Activated naive CD8-positive, alpha-beta T cell treated with anti-CD3 and anti-CD28 coated beads, Interleukin-2, amount 10 ng/mL, durations not matched to agents 7 days and 5 days (primary cell): Measurements from ENCODE around the gene ZYX. TPM values are rescaled to one million over a fixed set of nuclear protein-coding genes. Genes with fewer than 3 reads are reported as not detected.

Experiments used
- ATAC-seq: fragments of 150-1000 bp; cut with Tn5 transposase; one replicate; pipeline ENCODE4 v1.10.0; 2021; ENCODE audit warnings: low read depth, moderate library complexity
- POLR2A ChIA-PET: fragments of 350-600 bp; sonication (Branson Sonifier 250); formaldehyde crosslinking; loops from one replicate; lab custom pipeline; 2021; ENCODE audit warnings: antibody characterized with exemption; lab: Charles Lee
- DNase-seq: peaks from one replicate; pipeline ENCODE4 v3.0.0; 2021
- H3K27ac Mint-ChIP-seq: one replicate; pipeline ENCODE4 v1.8.0; 2022; ENCODE audit warnings: mild to moderate bottlenecking, mixed read lengths
- H3K27me3 Mint-ChIP-seq: one replicate; pipeline ENCODE4 v1.8.0; 2022; ENCODE audit warnings: mild to moderate bottlenecking, moderate library complexity, mixed read lengths
- H3K36me3 Mint-ChIP-seq: one replicate; pipeline ENCODE4 v1.8.0; 2021; ENCODE audit warnings: mild to moderate bottlenecking, mixed read lengths
- H3K4me1 Mint-ChIP-seq: one replicate; pipeline ENCODE4 v1.8.0; 2021; ENCODE audit warnings: mixed read lengths
- H3K4me3 Mint-ChIP-seq: one replicate; pipeline ENCODE4 v1.8.0; 2022; ENCODE audit warnings: mild to moderate bottlenecking, moderate library complexity, mixed read lengths
- H3K9me3 Mint-ChIP-seq: one replicate; pipeline ENCODE4 v1.8.0; 2021; ENCODE audit warnings: mixed read lengths
- total RNA-seq, 2 experiments: library from RNA; stranded (reverse); gene quantifications; one replicate each; pipeline ENCODE4 v1.2.3, GENCODE V29; 2021

Gene ZYX, protein sequence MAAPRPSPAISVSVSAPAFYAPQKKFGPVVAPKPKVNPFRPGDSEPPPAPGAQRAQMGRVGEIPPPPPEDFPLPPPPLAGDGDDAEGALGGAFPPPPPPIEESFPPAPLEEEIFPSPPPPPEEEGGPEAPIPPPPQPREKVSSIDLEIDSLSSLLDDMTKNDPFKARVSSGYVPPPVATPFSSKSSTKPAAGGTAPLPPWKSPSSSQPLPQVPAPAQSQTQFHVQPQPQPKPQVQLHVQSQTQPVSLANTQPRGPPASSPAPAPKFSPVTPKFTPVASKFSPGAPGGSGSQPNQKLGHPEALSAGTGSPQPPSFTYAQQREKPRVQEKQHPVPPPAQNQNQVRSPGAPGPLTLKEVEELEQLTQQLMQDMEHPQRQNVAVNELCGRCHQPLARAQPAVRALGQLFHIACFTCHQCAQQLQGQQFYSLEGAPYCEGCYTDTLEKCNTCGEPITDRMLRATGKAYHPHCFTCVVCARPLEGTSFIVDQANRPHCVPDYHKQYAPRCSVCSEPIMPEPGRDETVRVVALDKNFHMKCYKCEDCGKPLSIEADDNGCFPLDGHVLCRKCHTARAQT
- total RNA-seq, result 100 to 1,000 TPM; 199 to 200 TPM

DNA sequence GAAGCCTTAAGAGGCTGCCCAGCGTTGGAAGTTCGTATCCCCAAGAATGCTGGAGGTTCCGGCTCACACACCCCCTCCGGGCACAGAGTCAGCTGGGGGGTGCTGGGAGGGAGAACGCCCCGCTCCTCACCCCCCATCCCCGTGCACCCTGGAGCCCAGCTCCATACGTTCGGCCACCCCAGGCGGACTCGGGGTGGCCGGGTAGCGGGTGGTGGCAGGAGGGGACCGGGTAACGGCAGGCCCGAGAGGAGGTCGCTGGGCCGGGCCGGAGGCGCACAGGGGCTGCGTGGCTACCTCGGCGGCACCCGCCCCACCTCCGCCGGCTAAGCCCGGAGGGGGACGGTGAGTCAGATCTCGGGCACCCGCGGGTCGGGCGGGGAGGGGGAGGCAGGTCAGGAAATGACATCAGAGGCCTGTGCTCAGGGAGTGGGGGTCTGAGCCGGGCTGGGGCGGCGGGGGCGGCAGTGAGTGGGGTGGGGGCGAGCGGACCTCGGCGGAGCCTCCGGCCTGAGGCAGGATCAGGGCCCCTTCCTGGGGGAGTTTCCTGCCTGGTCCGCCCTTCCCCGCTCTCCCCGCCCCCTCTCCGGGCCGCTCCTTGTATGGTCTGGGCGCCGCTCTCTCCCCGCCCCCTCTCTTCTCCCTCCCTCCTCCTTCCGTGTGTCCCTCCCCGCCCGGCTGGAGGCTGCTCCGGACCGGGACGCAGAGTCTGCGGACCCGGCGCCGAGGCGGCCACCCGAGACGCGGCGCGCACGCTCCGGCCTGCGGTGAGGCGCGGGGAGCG, at the start of gene ZYX:
ZYX (plus strand) TSS at position 700 of the 781 bp plus-strand sequence. CDS start 227 bp downstream, outside the sequence.
- POLR2A ChIA-PET, result interaction anchor here (0.7 to 3.1 kb wide), 21 partner anchors 10 to 754 kb away, joined by 3 to 44 read pairs (median 5); partner anchors contain the start of genes CASP2, EPHA1, FAM131B and GSTK1
- Mint-ChIP-seq H3K27ac (peak within 1 kb of the TSS; percentile 92), H3K9me3 (no peaks in the 10 kb centered on the region), H3K27me3 (no peaks in the 10 kb centered on the region), H3K36me3 (peaks cover 6% of the 10 kb centered on the region), H3K4me3 (peak within 1 kb of the TSS; percentile 86), H3K4me1 (peaks cover 40% of the 10 kb centered on the region)
- DNase-seq, result peak; percentile 89
- peak; percentile 76 for ATAC-seq

DNA sequence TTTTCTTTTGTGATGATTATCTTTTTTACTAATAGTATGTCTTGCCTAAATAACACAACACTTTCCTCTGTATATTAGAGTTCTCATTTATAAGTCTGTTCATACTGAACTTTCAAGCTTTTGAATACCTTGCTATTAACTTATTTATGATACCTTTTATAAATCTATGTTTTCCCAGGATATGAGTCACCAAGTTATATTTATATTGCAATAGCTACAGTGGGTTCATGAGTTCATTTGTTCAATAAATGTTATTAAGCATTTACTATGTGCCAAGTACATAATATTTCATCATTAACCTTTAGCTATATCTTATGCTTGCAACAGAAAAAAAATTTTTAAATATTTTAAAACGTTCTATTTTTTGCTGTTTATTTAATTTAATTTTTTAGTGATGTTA, 46.9 kb upstream of the ZYX start:
- H3K4me3 Mint-ChIP-seq, result no peak overlapping the region
- no peaks in the 10 kb centered on the region for H3K9me3 Mint-ChIP-seq
- H3K27me3 Mint-ChIP-seq, result peaks cover 36% of the 10 kb centered on the region
- no peaks in the 10 kb centered on the region for H3K36me3 Mint-ChIP-seq
- no peak overlapping the region for H3K27ac Mint-ChIP-seq
- peaks cover 1% of the 10 kb centered on the region for H3K4me1 Mint-ChIP-seq
- ATAC-seq (no peak), DNase-seq (no peak)
- POLR2A ChIA-PET, result no interaction called here

DNA sequence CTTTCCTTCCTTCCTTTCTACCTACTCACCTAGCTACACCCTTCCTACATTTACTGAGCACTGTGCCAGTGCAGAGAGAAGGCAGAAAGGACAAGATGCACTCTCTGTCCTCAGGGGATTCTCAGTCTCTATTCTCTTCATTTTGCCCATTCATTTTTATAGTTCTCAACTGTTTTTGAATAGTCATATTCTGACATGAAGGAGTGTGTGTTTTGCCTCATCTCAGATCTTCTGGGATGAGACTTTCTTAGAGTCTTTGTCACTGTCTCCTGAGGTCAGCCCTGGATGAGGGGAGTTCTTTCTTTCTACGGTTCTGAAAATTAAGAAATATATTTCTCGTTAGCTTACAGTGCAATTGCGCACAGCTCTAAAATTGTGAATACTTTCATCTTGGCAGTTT, 43.9 kb upstream of the ZYX start:
- H3K36me3 Mint-ChIP-seq, result no peaks in the 10 kb centered on the region
- POLR2A ChIA-PET, result interaction anchor here (1.6 kb wide), 1 partner anchor 12 kb away, joined by 3 read pairs; no protein-coding TSS in a partner anchor
- no peak for DNase-seq
- ATAC-seq, result no peak
- peaks cover 1% of the 10 kb centered on the region for H3K4me1 Mint-ChIP-seq
- no peak overlapping the region for H3K27ac Mint-ChIP-seq
- H3K9me3 Mint-ChIP-seq, result no peaks in the 10 kb centered on the region
- peaks cover 47% of the 10 kb centered on the region for H3K27me3 Mint-ChIP-seq
- H3K4me3 Mint-ChIP-seq, result no peak overlapping the region

DNA sequence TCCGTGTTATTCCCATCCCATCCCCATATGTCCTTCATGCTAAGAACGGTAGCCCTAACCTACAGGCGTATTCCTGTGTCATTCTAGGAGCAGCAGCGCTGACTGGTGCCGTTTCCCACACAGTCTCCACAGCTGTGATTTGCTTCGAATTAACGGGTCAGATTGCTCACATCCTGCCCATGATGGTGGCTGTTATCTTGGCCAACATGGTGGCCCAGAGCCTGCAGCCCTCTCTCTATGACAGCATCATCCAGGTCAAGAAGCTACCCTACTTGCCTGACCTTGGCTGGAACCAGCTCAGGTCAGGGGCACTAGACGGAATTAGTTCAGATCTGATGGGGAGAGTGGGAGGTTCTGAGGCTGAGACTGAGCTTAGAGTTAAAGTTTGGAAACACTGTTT, 39.3 kb upstream of the ZYX start:
- ATAC-seq, result no peak
- Mint-ChIP-seq H3K4me1 (peaks cover 10% of the 10 kb centered on the region), H3K27me3 (peaks cover 42% of the 10 kb centered on the region), H3K4me3 (no peak overlapping the region), H3K27ac (no peak overlapping the region), H3K9me3 (no peaks in the 10 kb centered on the region), H3K36me3 (no peaks in the 10 kb centered on the region)
- POLR2A ChIA-PET, result interaction anchor here (0.8 kb wide), 1 partner anchor 78 kb away, joined by 3 read pairs; the partner anchor contains the start of gene GSTK1
- no peak for DNase-seq

DNA sequence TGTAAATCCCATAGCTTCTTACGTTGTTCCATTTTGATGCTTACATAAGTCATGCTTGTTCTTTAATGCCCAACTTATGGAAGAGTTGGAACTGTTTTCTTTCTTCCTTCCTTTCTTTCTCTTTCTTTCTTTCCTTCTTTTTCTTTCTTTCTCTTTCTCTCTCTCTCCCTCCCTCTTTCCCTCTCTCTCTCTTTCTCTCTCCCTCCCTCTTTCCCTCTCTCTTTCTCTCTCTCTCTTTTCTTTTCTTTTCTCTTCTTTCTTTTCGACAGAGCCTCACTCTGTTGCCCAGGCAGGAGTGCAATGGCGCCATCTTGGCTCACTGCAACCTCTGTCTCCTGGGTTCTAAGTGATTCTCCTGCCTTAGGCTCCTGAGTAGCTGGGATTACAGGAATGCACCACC, 37.5 kb upstream of the ZYX start:
- Mint-ChIP-seq H3K4me1 (peaks cover 9% of the 10 kb centered on the region), H3K27ac (no peak overlapping the region), H3K36me3 (no peaks in the 10 kb centered on the region), H3K27me3 (peaks cover 36% of the 10 kb centered on the region), H3K4me3 (no peak overlapping the region), H3K9me3 (no peaks in the 10 kb centered on the region)
- ATAC-seq (no peak), DNase-seq (no peak)
- POLR2A ChIA-PET, result no interaction called here

DNA sequence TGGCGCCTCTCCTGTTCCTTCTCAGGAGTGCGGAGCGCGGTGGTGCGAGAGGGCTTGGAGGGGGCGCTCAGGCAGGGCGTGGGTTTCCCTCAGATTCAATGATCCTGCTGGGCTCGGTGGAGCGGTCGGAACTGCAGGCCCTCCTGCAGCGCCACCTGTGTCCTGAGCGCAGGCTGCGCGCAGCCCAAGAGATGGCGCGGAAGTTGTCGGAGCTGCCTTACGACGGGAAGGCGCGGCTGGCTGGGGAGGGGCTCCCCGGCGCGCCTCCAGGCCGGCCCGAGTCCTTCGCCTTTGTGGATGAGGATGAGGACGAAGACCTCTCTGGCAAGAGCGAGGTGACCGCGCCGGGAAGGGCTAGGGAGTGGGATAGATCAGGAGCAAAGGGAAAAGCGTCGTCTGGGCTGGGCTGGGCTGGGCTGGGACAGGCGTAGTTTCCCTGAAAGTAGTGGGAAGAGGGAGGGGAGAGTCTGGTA, 35.7 kb upstream of the ZYX start:
- ATAC-seq (peak; percentile 100), DNase-seq (peak; percentile 71)
- peak overlapping the region; percentile 73 for H3K4me3 Mint-ChIP-seq
- POLR2A ChIA-PET, result interaction anchor here (0.6 to 1.5 kb wide), 5 partner anchors 14 to 57 kb away, joined by 3 to 6 read pairs (median 3); partner anchors contain the start of gene CASP2
- peaks cover 9% of the 10 kb centered on the region for H3K4me1 Mint-ChIP-seq
- H3K27me3 Mint-ChIP-seq, result peaks cover 36% of the 10 kb centered on the region
- H3K27ac Mint-ChIP-seq, result peak overlapping the region; percentile 69
- no peaks in the 10 kb centered on the region for H3K36me3 Mint-ChIP-seq
- no peaks in the 10 kb centered on the region for H3K9me3 Mint-ChIP-seq

DNA sequence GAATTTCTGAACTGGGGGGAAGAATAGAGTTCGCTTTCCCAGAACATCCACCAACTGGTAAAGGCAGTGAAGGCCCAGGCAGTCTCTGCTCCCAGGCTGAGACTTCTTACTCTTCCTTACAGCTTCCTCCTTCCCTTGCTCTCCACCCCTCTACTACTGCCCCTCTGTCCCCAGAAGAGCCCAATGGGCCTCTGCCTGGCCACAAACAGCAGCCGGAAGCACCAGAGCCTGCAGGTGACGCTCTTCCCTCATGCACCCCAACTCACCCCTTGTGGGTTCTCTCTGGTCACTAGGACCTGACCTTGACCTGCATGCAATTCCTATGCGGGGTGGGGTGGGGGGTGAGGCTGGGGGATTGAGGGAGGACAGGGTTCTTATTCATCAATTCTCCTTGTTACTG, 35.1 kb upstream of the ZYX start:
- POLR2A ChIA-PET, result interaction anchor here (0.6 to 1.5 kb wide), 5 partner anchors 15 to 58 kb away, joined by 3 to 6 read pairs (median 3); partner anchors contain the start of gene CASP2
- Mint-ChIP-seq H3K36me3 (no peaks in the 10 kb centered on the region), H3K4me3 (no peak overlapping the region), H3K9me3 (no peaks in the 10 kb centered on the region), H3K27ac (no peak overlapping the region), H3K4me1 (peaks cover 9% of the 10 kb centered on the region), H3K27me3 (peaks cover 36% of the 10 kb centered on the region)
- DNase-seq (no peak), ATAC-seq (no peak)

DNA sequence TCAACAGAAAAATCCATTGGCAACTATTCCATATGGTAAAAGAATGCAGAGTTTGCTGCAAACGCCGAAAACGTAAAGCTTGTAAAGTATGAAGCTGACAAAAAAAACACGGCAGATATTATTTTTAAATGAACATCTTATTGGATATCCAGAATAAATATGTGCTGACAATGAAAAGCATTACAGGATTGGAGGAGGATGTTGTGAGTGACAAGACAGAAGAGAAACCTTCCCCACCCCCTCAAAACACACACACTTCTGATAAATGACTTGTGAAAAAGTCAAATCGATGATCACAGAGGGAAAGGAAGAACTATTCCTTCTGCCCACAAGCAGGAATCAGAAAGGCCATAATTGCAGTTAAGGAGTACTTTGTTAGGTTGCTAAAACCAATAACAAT, 33.2 kb upstream of the ZYX start:
- Mint-ChIP-seq H3K4me1 (peaks cover 9% of the 10 kb centered on the region), H3K9me3 (no peaks in the 10 kb centered on the region), H3K4me3 (no peak overlapping the region), H3K27me3 (peaks cover 28% of the 10 kb centered on the region), H3K27ac (no peak overlapping the region), H3K36me3 (no peaks in the 10 kb centered on the region)
- DNase-seq (no peak), ATAC-seq (no peak)
- POLR2A ChIA-PET, result no interaction called here

DNA sequence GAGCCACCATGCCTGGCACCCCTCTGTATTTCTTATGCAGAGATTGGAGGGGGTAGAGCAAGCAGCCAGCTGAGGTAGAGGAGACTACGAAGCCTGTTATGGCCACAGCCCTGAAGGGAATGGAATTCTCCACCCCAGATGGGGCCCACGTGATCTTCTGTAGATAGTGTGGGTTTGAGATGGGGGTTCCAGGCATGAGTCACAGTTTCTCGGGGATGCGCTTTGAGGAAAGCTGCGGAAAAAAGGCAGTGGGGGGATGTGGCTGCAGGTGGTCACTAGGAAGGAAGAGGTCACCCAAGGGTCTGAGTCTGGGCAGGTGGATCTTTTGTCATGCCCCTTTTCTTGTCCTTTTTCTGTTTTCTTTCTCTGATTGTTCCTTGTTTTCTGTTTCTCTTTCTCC, 30.1 kb upstream of the ZYX start:
- H3K27ac Mint-ChIP-seq, result no peak overlapping the region
- POLR2A ChIA-PET, result no interaction called here
- DNase-seq, result no peak
- H3K4me1 Mint-ChIP-seq, result no peaks in the 10 kb centered on the region
- no peak overlapping the region for H3K4me3 Mint-ChIP-seq
- no peaks in the 10 kb centered on the region for H3K9me3 Mint-ChIP-seq
- H3K27me3 Mint-ChIP-seq, result peaks cover 22% of the 10 kb centered on the region
- ATAC-seq, result no peak
- no peaks in the 10 kb centered on the region for H3K36me3 Mint-ChIP-seq

DNA sequence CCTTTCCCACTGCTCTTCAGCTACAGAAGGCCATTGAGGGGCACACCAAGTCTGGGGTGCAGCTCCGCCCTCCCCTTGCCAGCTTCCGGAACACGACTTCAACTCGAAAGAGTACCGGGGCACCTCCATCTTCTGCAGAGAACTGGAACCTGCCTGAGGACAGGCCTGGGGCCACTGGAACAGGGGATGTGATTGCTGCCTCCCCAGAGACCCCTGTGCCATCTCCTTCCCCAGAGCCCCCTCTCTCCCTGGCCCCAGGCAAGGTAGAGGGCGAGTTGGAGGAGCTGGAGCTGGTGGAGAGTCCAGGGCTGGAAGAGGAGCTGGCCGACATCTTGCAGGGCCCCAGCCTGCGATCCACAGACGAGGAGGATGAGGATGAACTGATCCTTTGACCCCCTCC, 29.6 kb upstream of the ZYX start:
- H3K4me1 Mint-ChIP-seq, result no peaks in the 10 kb centered on the region
- H3K36me3 Mint-ChIP-seq, result no peaks in the 10 kb centered on the region
- no peak overlapping the region for H3K4me3 Mint-ChIP-seq
- no peak for DNase-seq
- ATAC-seq, result no peak
- peaks cover 19% of the 10 kb centered on the region for H3K27me3 Mint-ChIP-seq
- POLR2A ChIA-PET, result no interaction called here
- no peak overlapping the region for H3K27ac Mint-ChIP-seq
- no peaks in the 10 kb centered on the region for H3K9me3 Mint-ChIP-seq

DNA sequence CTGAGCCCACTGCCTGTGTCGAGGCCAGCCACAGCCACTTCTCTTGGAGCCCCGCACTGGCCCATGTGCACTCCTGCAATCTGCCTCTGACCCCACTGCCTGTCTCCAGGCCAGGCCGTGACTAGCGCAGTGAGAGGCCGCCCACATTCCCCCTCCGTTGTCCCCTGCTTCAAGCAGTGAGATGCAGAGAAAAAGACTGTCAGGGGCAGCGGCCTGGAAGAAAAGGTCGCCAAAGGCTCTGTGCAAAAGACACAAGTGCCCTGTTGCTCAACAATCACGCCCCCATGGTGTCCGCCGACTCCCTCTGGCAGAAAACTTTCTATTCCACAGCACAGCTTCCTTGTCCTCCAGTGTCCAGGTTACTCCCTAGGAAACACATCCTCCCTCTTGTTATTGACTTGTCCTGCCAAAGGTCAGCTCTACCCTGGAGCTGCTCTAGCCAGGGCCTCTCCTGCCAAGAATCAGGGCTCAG, 28.6 kb upstream of the ZYX start:
- POLR2A ChIA-PET, result no interaction called here
- Mint-ChIP-seq H3K27me3 (peaks cover 12% of the 10 kb centered on the region), H3K36me3 (no peaks in the 10 kb centered on the region), H3K9me3 (no peaks in the 10 kb centered on the region), H3K4me3 (no peak overlapping the region), H3K27ac (no peak overlapping the region), H3K4me1 (no peaks in the 10 kb centered on the region)
- ATAC-seq (no peak), DNase-seq (no peak)

DNA sequence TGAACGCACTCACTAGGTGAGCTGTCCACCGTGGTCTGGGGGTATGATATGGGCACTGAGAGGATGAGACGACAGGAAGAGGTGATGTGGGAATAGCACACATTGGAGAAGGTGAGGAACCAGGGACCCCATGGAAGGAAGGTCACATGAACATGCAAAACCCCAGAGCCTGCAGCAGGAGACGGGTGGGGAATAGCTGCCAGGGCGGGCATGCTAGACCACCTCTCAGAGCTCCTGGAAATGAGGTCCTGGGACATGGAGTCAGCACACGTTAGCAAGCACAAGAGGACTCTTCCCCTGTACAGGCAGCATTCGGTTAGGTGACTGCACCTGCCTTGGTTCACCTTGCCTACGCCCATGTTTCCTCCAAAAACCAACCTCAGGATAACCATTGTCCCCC, 26.8 kb upstream of the ZYX start:
- Mint-ChIP-seq H3K4me1 (no peaks in the 10 kb centered on the region), H3K9me3 (no peaks in the 10 kb centered on the region), H3K27me3 (peaks cover 7% of the 10 kb centered on the region), H3K36me3 (no peaks in the 10 kb centered on the region), H3K4me3 (no peak overlapping the region), H3K27ac (no peak overlapping the region)
- DNase-seq, result no peak
- no peak for ATAC-seq
- POLR2A ChIA-PET, result no interaction called here

DNA sequence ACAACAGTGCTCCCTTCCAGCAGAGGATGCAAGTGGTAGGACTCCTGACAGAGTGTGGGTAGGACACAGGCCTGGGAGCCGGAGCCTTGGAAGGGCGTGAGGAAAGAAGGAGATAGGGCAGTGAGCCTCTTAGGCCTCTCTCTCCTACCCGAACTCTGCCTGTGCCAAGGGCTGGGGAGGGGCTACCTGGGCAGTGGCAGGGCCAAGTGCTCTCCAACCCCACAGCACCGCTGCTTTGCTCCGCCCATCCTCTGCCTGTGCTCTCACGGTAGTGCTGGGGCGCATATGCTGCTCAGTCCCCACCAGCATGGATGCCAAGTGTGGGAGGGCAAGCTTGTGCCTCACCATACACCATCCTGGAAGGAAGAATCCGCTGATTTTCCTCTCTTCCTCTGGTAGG, 26.2 kb upstream of the ZYX start:
- ATAC-seq (no peak), DNase-seq (no peak)
- no peak overlapping the region for H3K4me3 Mint-ChIP-seq
- no peaks in the 10 kb centered on the region for H3K36me3 Mint-ChIP-seq
- no peaks in the 10 kb centered on the region for H3K4me1 Mint-ChIP-seq
- H3K27me3 Mint-ChIP-seq, result peaks cover 2% of the 10 kb centered on the region
- H3K27ac Mint-ChIP-seq, result no peak overlapping the region
- POLR2A ChIA-PET, result interaction anchor here (0.6 kb wide), 1 partner anchor 144 kb away, joined by 5 read pairs; no protein-coding TSS in a partner anchor
- no peaks in the 10 kb centered on the region for H3K9me3 Mint-ChIP-seq
